ENCODE results near the gene OR7G2.

OR7G2 gene

GRCh38 chr19:9107375-9107774 is at the start of gene OR7G2:
Gene OR7G2, minus strand, starts transcription at chr19:9107475. Its CDS starts 4,232 bp downstream, at chr19:9103243.
- no peak for DNase-seq

DNA sequence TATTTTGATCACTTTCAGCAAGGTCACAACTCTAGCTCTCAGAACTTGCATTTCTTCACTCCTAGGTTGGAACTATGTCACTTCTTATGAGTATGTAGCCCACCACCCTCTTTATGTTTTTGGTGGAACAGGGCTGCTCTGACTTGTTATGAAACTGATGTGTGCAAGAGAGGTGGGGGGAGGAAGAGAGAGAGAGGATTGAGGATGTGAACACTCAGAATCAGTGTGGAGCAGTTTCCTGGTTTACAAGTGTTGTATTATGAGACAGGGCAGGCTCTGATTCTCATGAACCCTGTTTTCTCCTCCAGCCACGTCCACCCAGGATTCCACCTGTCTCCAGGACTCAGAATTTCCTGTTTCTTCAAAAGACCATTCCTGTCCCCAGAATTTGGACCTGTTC is 49.0 kb upstream of the OR7G2 start:
- no peak for DNase-seq

DNA sequence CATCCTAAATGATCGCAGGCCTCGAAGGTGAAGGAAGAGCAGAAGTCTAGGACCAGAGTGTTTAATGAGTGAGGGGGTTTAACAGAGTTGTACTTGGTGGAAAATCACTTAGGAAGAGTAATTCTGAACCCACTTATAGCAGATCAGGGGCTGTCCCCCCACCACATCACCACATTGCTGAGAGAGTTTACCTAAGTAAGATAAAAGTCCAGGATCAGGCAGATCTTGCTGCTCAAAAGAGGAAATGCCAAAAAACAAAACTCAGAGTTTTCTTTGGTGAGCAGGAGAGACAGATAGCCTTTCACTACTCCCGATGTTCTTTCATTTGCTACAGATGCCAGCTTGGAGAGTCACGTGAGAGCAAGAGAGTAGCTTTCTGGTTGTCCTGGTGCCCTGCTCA is 48.3 kb upstream of the OR7G2 start:
- DNase-seq, result no peak

DNA sequence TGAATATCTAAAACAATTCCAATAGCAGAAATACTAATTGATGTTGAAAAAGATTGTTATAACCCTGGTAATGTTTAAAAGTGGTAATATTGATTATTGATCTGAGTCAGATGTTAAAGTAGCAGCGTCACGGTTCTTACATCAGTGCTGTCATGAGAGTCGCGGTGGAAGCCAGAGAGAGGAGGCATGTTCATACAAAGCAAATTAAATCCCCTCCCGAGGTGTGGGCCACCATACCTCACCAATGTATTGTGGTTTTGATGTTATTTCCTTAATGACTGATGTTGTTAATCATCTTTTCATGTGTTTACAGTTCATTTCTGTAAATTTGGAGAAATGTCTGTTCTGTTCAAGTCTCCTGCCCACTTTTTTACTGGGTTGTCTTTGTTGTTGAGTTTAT is 44.1 kb upstream of the OR7G2 start:
- DNase-seq, result peak in 1 of 2 donors; percentile 14

DNA sequence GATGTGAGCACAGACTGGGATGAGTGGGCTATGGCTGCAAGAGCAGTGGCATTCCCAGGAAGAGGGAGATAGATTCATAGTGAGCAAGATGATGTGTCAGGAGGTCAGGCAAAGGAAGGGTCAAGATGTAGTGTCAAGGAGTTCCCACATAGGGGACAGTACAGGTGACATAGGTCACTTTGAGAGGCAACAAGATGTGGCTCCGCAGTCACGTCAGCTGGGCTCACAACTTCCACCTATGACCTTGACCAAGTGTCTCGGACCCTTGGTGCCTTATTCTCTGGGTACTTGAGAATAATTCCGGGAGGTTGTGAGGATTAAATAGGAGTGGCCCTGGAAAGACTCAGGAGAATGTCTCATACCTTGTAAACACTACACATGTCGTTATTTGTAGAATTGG is 43.4 kb upstream of the OR7G2 start:
- no peak for DNase-seq

DNA sequence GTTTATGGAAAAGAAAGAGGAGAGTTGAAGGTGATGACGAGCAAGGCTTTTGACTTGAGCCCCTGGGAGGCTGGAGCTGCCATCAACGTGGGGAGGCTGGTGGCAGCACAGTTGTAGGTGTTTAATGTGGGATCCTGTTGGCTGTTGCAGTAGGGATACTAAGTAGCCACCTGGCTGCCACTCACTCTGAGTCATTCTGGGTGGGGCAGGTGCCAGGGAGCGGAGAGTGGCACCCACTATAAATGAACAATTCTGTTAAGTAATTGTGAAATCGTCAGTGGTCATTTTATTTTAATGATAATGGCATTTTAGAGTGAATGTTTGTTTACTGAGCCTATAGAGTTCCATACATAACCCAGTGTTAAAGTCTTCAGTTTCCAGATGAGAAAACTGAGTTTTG is 42.7 kb upstream of the OR7G2 start:
- DNase-seq, result no peak

- DNase-seq, result no peak
Measured at GRCh38 chr19:9148697-9149096, 41.4 kb upstream of the OR7G2 start.

- DNase-seq, result no peak
Measured at GRCh38 chr19:9146882-9147281, 39.6 kb upstream of the OR7G2 start.

GRCh38 chr19:9144920-9145319 is 37.6 kb upstream of the OR7G2 start:
- no peak for DNase-seq

GRCh38 chr19:9140159-9140874 is 33.0 kb upstream of the OR7G2 start, which contains the start of gene ZNF317:
Gene ZNF317, plus strand, starts transcription at chr19:9140397. Its CDS starts 15,620 bp downstream, at chr19:9156017.
- DNase-seq, result peak; percentile 92 to 94

DNA sequence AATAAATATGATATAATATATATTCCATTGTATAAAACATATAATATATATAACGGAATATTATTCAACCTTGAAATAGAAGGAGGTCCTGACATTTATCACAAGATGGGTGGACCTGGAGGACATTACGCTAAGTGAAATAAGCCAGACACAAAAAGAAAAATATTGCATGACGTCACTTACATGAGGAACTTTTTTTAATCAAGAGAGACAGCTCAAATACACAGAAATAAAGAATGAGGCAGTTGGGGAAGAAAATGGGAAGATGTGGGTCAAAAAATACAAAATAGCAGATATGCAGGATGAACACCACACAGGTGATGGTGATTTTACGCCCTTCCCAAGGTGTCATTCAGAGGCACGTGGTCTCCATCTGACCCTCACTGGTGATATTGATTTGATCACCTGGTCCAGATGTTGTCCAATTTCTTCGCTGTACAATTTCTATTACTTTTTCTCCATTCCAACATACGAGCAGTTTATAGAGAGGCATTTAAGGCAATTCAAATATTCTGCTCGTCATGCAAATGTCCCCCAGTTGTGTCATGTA is 32.4 kb upstream of the OR7G2 start:
- no peak for DNase-seq

- no peak for DNase-seq
Measured at GRCh38 chr19:9132422-9132821, 25.1 kb upstream of the OR7G2 start.

GRCh38 chr19:9130965-9131364 is 23.7 kb upstream of the OR7G2 start:
- no peak for DNase-seq

GRCh38 chr19:9128171-9128570 is 20.9 kb upstream of the OR7G2 start:
- no peak for DNase-seq

GRCh38 chr19:9126900-9127405 is 19.7 kb upstream of the OR7G2 start, which contains the start of gene OR7G3:
Gene OR7G3, minus strand, starts transcription at chr19:9126950. Its CDS starts 0 bp downstream, at chr19:9126950.
- DNase-seq, result no peak

GRCh38 chr19:9116547-9116946 is 9.3 kb upstream of the OR7G2 start:
- no peak for DNase-seq

- no peak for DNase-seq
Measured at GRCh38 chr19:9115307-9115813, 8.1 kb upstream of the OR7G2 start, which contains the start of gene OR7G1. Gene OR7G1, minus strand, starts transcription at chr19:9115763. Its CDS starts 0 bp downstream, at chr19:9115763.

DNA sequence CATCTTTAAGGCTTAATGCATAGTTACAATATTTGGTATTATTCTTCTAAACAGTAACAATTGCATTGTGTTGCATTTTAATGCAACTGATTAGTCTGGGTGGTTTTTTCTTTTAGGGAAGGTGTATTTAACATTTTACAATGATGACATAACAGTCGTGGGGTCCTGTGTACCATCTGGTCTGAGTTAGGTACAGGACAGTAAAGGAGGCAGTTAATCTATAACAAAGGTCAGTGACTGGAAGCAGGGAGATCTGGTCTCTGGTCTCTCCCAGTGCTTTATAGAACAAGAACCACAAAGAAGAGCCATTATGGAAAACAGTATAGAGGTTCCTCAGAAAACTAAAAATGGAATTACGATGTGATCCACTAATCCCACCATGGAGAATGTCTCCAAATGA is 2.7 kb upstream of the OR7G2 start:
- no peak for DNase-seq

DNA sequence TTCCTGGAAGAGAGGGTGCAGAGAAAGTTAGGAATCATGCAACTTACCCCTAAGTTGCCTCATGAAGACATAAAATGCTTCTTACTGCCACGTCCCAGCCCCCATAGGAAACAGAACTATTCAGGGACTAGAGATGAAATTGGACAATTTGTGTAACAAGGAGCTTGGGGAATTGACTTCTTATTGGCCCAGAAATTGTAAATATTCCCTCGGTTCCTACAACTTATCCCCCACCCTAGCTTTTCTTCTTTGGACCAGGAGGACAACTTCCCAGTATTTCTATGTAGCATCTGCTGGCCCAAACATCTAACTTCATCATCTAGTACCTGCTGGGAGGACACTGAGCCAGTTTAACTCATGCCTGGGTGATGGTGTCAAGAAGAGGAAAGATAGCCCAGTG is 20.5 kb downstream of the OR7G2 start, which contains the start of gene OR1M1:
Gene OR1M1 (plus strand): TSS at position 301 of the 400 bp plus-strand sequence. CDS start 6,184 bp downstream, outside the sequence.
- DNase-seq, result no peak

GRCh38 chr19:9078651-9079050 is 28.6 kb downstream of the OR7G2 start:
- DNase-seq, result no peak

GRCh38 chr19:9076901-9077300 is 30.4 kb downstream of the OR7G2 start:
- DNase-seq, result no peak

- DNase-seq, result no peak
Measured at GRCh38 chr19:9075064-9075949, 32.0 kb downstream of the OR7G2 start.

- no peak for DNase-seq
Measured at GRCh38 chr19:9073806-9074205, 33.5 kb downstream of the OR7G2 start.
